HG03139 (cell line): ENCODE results near the gene SLC31A1.
"Not testable (repeated sequence)": the region's sequence is repeated elsewhere in the genome, so short reads cannot be mapped to it uniquely, and the experiment has no call there.

Experiments
- ATAC-seq: cut with Tn5 transposase; IDR thresholded peaks from one replicate; pipeline ENCODE4 v1.9.1; 2021; ENCODE audit not compliant: unreplicated experiment

The SLC31A1 gene

GRCh38 chr9:113258282-113258681, 36.9 kb downstream of the SLC31A1 start:
- no peak for ATAC-seq

DNA sequence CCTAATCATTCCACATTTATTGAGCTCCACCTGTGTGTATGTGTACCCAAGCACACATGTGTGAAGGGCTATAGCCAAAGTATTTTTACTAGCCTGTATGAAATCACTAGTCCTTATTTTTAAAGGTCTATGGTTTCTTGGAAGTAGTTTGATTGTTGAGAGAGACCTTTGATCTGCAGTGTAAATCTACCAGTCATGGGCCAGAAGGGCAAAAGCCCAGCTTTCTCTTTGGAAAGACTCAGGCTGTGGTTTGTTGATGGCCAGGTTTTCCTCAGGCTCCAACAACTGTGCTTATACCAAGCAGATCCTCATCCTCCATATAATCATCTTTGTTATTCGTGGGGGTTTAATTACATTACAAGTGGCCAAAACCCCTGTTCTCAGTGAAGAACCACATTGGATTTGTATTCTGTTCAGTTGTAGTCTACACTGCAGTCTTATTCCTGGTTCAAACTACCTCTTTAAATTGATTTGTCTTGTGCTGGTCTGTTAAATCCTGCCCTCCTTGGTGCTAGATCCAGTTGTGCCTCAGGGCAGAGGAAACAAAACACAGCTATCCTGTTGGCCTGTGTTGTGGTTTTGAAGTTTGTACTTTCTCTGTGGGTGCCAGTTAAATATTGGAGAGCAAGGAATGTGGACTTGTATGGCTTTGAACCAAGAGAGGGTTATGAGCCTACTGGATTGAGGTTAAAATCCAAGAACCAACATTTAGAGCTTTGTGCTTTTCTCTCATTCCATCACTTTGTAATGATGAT, 40.8 kb downstream of the SLC31A1 start:
- ATAC-seq = no peak

DNA sequence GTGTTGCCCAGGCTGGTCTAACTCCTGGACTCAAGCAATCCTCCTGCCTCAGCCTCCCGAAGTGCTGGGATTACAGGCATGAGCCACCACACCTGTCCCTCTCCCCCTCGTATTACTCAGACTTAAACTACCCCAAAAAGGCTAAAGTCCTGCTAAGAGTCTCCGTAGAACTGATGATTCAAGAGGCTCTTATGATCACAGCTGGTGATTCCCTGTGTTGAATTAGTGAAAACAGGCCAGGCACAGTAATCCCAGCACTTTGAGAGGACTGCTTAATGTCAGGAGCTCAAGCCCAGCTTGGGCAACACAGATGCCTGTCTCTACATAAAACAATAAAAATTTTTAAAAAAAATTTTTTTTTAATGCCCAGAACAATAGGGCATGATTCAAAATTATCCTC, 44.8 kb downstream of the SLC31A1 start:
- no peak for ATAC-seq

DNA sequence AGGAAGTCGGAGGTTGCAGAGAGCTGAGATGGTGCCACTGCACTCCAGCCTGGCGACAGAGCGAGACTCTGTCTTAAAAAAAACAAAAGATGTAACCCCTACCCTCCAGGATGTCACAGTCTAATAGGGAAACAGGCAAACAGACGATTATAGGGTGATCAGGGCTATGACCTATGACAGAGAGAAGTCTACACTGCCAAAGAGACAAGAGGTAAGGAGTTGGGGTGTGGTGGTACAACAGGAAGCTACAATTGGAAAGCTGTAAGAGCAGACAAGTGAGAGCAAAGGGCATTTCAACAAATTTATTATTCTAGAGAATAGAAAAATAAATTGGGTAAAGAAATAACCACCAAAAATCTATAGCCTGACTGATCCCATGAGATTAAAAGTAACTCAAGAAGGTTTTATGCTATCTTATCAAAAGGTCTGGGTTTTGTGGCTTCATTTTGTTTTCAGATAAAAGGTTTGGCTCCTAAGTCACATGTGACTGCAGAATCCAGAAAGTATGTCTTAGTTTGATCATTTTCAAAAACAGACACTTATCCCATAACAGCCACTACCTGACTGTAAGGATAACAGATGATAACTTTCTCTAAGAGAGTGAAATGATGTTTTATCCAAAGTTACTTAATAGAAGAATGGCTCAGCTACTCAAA, 46.7 kb downstream of the SLC31A1 start:
- no peak for ATAC-seq

- ATAC-seq = no peak
These were observed 48.0 kb downstream of the SLC31A1 start for GRCh38 chr9:113269355-113269754.

DNA sequence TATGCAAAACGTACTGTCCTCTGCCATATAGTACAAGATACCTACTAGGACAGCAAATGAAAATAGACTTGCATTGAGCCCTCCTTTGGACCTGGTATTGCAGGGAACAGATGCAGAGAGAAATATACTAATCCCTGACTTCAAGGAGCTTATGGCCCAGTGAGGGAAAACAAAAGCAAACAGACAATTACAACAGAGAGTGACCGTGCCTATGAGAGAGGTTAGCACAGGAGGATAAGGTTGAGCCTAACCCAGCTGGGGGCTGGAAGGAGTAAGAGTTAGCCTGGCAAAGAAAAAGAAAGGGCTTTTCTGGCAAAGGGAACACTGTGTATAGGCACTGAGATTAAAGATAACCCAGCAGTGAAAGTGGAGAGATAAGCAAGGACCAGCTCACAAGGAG, 48.5 kb downstream of the SLC31A1 start:
- ATAC-seq = no peak

DNA sequence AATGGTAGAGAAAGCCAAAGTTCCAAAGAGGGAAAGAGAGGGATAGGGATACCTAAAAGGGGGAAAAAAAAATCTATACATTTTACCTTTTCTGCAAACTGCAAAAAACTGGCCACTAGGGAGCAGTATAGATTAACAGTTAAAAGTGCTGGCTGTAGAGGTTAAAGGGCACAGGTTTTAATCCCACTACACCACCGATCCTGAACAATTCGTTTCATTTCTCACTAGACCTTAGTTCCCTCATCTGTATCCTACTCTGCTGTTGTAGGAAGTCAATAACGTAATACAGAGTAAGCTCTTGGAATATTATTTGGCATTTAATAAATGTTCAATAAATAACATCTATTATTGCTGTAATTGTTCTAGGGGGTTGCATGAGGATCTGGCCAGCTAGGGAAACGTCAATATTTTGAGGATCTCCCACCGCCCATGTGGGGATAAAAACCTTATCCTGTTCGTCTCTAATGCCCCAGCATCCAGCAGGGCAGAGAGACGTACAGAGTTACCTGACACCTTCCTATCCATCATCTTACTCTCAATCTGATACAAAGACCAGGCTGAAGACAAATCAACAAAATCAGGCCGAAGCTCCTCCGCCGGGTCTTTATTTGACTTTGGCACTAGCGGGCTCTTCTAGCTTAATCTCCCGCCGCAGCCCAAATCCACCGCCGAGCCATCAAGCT, 53.3 kb downstream of the SLC31A1 start:
- peak; percentile 2 for ATAC-seq

- peak; percentile 98 for ATAC-seq
These were observed 54.1 kb downstream of the SLC31A1 start, which contains the start of the genes CDC26 and PRPF4 for GRCh38 chr9:113275157-113276131. TSS of gene CDC26 (minus strand) at chr9:113275572. CDS start at chr9:113272507, 3,065 bp downstream. TSS of gene PRPF4 (plus strand) at chr9:113275658. CDS start at chr9:113275744, 86 bp downstream.

DNA sequence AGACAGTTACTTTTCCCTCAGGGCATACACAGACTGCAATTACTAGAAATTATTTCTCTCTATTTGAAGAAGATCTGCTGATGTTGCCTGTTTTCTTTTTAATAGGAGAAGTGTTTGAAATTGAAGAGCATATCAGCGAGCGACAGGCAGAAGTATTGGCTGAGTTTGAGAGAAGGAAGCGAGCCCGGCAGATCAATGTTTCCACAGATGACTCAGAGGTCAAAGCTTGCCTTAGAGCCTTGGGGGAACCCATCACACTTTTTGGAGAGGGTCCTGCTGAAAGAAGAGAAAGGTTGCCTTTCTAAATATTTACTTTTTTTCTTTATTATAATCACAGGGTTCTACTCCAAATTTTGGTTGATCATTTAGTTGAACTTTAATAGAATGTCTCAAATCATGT, 57.5 kb downstream of the SLC31A1 start:
- ATAC-seq = no peak

- ATAC-seq = no peak
These were observed 60.0 kb downstream of the SLC31A1 start for GRCh38 chr9:113281356-113281755.

GRCh38 chr9:113289091-113289490, 67.7 kb downstream of the SLC31A1 start:
- ATAC-seq = no peak

GRCh38 chr9:113290052-113290607, 68.8 kb downstream of the SLC31A1 start:
- no peak for ATAC-seq

GRCh38 chr9:113293285-113293878, 72.0 kb downstream of the SLC31A1 start:
- ATAC-seq = no peak

DNA sequence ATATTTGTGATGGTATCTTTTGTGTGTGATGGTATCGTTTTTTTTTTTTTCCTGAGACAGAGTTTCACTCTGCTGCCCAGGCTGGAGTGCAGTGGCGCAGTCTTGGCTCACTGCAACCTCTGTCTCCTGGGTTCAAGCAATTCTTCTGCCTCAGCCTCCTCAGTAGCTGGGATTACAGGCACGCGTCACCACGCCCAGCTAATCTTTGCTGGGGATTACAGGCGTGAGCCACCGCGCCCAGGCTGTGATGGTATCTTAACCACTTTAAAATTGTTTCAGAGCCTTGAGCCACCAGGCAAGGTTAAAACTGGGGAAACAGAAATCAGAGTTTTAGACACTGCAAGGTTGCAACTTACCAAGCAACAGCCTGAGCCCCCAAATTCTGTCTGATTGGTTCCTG, 74.9 kb downstream of the SLC31A1 start:
- ATAC-seq = not testable (repeated sequence)

DNA sequence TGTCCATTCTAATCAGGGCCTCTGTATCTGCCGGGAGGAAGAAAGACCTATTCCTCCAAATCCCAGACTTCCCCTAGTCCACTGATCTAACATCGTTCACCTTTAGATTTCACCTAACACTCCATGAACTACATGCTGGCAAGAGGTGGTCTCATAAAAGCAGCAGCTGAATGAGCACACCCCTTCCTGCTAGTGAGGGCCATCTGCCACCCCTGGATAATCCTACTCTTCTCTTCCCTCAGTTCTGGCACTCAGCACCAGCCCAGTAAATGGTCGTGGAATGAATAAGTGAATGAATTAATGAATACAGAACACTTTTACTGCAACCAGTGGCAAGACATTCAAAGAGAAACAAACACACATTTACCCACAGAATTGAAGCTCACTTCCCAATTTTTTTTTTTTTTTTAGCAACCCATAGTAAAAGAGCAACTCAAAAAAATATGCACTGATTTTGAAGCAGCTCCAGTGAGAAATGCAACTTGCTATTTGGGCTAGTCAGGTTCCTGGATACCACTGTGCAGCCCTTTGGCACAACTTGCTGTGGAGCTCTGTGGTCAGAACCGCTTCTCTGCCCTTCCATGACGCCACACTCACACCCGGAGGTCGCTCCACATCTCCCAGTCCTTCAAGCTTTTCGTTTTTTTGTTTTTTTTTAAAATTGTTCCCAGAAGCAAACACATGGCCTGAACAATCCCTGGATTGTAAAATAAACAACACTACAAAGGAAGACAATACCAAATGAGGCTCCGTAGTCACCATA, 75.6 kb downstream of the SLC31A1 start:
- no peak for ATAC-seq

DNA sequence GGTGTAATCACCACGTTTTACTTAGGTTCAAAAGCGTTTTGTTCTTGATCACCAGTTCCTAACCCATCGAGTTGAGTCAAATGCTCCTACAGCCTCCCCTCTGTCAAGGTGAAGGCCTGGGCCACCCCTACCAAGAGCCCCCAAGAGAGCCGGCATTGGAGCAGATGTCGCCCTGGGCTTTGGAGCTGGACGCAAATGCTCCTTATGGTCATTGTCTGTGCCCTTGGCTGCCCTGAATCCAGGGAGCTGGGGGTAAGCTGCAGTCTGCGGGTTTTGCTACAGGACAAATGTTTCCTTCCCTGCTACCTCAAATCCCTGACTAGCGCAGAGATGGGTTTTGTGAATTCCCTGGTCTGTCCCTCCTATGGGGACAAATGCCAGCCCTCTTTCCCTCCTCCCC, 77.0 kb downstream of the SLC31A1 start:
- ATAC-seq = no peak

- no peak for ATAC-seq
These were observed 77.8 kb downstream of the SLC31A1 start for GRCh38 chr9:113298924-113299770.

GRCh38 chr9:113299800-113300292, 78.5 kb downstream of the SLC31A1 start:
- no peak for ATAC-seq
